H1 (cell line): ENCODE measurements around the gene NSL1. TPM values are rescaled to one million over a fixed set of nuclear protein-coding genes. Genes with fewer than 3 reads are reported as not detected.

Experiments
- CTCF ChIA-PET: fragments of 300-600 bp; sonication (Branson Sonifier 250); formaldehyde crosslinking; loops from one replicate; lab custom pipeline; 2021; ENCODE audit not compliant: partially characterized antibody; lab: Charles Lee
- POLR2A ChIA-PET: fragments of 300-600 bp; sonication (Branson Sonifier 250); formaldehyde crosslinking; loops from one replicate; lab custom pipeline; 2021; ENCODE audit warnings: inconsistent platforms; ENCODE audit not compliant: partially characterized antibody; lab: Charles Lee
- DNase-seq, 2 experiments: peaks; one replicate each; pipeline versions ENCODE4 v3.0.0 to v3.0.0-alpha.2; 2010 to 2022; ENCODE audit warnings: low spot score in 2 of 2, low read depth in 1 of 2, mixed read lengths in 1 of 2
- FAIRE-seq: peaks from 2 replicates; lab custom pipeline; 2011; peaks lifted over from hg19 to GRCh38; lab: Jason Lieb, UNC
- H2AFZ ChIP-seq: 2 replicates; pipeline ENCODE4 v1.8.1; 2012; ENCODE audit warnings: low read length, inconsistent platforms
- H2AK5ac ChIP-seq: 2 replicates; pipeline ENCODE4 v1.6.1; 2013; ENCODE audit warnings: low read depth, low read length
- H2BK120ac ChIP-seq: replicated peaks from 2 replicates; pipeline ENCODE3; 2013; ENCODE audit warnings: low read depth, low read length, inconsistent platforms
- H2BK12ac ChIP-seq: 2 replicates; pipeline ENCODE4 v1.6.1; 2013; ENCODE audit warnings: low read depth, low read length
- H2BK15ac ChIP-seq: 2 replicates; pipeline ENCODE4 v1.6.1; 2013; ENCODE audit warnings: low read length
- H2BK20ac ChIP-seq: 2 replicates; pipeline ENCODE4 v1.6.1; 2013; ENCODE audit warnings: low read length
- H2BK5ac ChIP-seq: 2 replicates; pipeline ENCODE4 v1.6.1; 2013; ENCODE audit warnings: low read depth, low read length
- H3K14ac ChIP-seq: 2 replicates; pipeline ENCODE4 v1.6.1; 2013; ENCODE audit warnings: inconsistent platforms; ENCODE audit not compliant: insufficient read length
- H3K18ac ChIP-seq: 2 replicates; pipeline ENCODE4 v1.6.1; 2013; ENCODE audit warnings: low read length; ENCODE audit errors: extremely low read depth
- H3K23ac ChIP-seq: 2 replicates; pipeline ENCODE4 v1.6.1; 2013; ENCODE audit warnings: inconsistent platforms; ENCODE audit not compliant: insufficient read length
- H3K23me2 ChIP-seq: 2 replicates; pipeline ENCODE4 v1.6.1; 2013; ENCODE audit warnings: low read depth, low read length
- H3K27ac ChIP-seq: 2 replicates; pipeline ENCODE4 v1.6.1; 2011; ENCODE audit warnings: low read depth, low read length, inconsistent platforms
- H3K27me3 ChIP-seq, 4 experiments: replicated peaks in 1 of 4; 1 replicate in 1 of 4; 2 replicates in 3 of 4; pipeline versions ENCODE4 v1.6.1 to v1.8.1; 2011 to 2013; ENCODE audit warnings: low read length in 3 of 4, mild to moderate bottlenecking in 3 of 4, inconsistent platforms in 2 of 4, mixed read lengths in 2 of 4, moderate library complexity in 1 of 4; ENCODE audit not compliant: control insufficient read depth in 3 of 4, insufficient read depth in 3 of 4; ENCODE audit errors: extremely low read depth in 1 of 4
- H3K36me3 ChIP-seq, 4 experiments: 2 replicates each; pipeline versions ENCODE4 v1.6.1 to v1.8.1; 2011 to 2013; ENCODE audit warnings: mild to moderate bottlenecking in 4 of 4, low read length in 3 of 4, moderate library complexity in 2 of 4, control low read depth in 1 of 4, inconsistent platforms in 1 of 4; ENCODE audit not compliant: insufficient read depth in 4 of 4, control insufficient read depth in 2 of 4
- H3K4ac ChIP-seq: replicated peaks from 2 replicates; pipeline ENCODE3; 2013; ENCODE audit warnings: low read length, low read depth, mixed read lengths, inconsistent platforms; ENCODE audit not compliant: insufficient read length
- H3K4me1 ChIP-seq, 4 experiments: replicated peaks in 1 of 4; 1 replicate in 1 of 4; 2 replicates in 3 of 4; pipeline versions ENCODE4 v1.6.1 to v1.8.1; 2011 to 2013; ENCODE audit warnings: low read length in 3 of 4, inconsistent platforms in 2 of 4, mixed read lengths in 1 of 4; ENCODE audit not compliant: insufficient read depth in 4 of 4, control insufficient read depth in 3 of 4
- H3K4me2 ChIP-seq, 2 experiments: 2 replicates each; pipeline versions ENCODE4 v1.6.1 to v1.8.1; 2011 to 2013; ENCODE audit warnings: low read depth in 2 of 2, low read length in 2 of 2, control low read depth in 1 of 2, inconsistent platforms in 1 of 2, mild to moderate bottlenecking in 1 of 2; ENCODE audit not compliant: insufficient read depth in 1 of 2
- H3K4me3 ChIP-seq, 4 experiments: fragments of 200-600, 300-600 bp in 1 of 4; sonication (generic), shearing (Covaris generic), sonication (Bioruptor Twin) in 1 of 4; 2 replicates each; pipeline versions ENCODE4 v1.5.1 to v1.8.1; 2011 to 2016; ENCODE audit warnings: low read length in 4 of 4, low read depth in 3 of 4, control low read depth in 2 of 4, inconsistent platforms in 2 of 4, mild to moderate bottlenecking in 2 of 4, mixed read lengths in 1 of 4, moderate library complexity in 1 of 4; ENCODE audit not compliant: insufficient read depth in 2 of 4; ENCODE audit errors: extremely low read depth in 1 of 4
- H3K56ac ChIP-seq: replicated peaks from 2 replicates; pipeline ENCODE3; 2013; ENCODE audit warnings: low read depth, mild to moderate bottlenecking, mixed read lengths, low read length, inconsistent platforms; ENCODE audit not compliant: insufficient read length
- H3K79me1 ChIP-seq: 2 replicates; pipeline ENCODE4 v1.6.1; 2013; ENCODE audit warnings: low read depth, low read length, control low read depth
- H3K79me2 ChIP-seq, 2 experiments: 2 replicates each; pipeline versions ENCODE4 v1.6.1 to v1.8.1; 2012 to 2013; ENCODE audit warnings: low read length in 2 of 2, mild to moderate bottlenecking in 2 of 2, inconsistent platforms in 1 of 2; ENCODE audit not compliant: insufficient read depth in 2 of 2, control insufficient read depth in 1 of 2
- H3K9ac ChIP-seq, 4 experiments: replicated peaks in 1 of 4; 1 replicate in 1 of 4; 2 replicates in 3 of 4; pipeline versions ENCODE4 v1.6.1 to v1.8.1; 2011 to 2013; ENCODE audit warnings: low read depth in 3 of 4, low read length in 3 of 4, control low read depth in 2 of 4, mild to moderate bottlenecking in 2 of 4, moderate library complexity in 2 of 4, inconsistent platforms in 1 of 4; ENCODE audit errors: extremely low read depth in 1 of 4
- H3K9me3 ChIP-seq, 2 experiments: 2 replicates each; pipeline versions ENCODE4 v1.6.1 to v1.8.1; 2012 to 2013; ENCODE audit warnings: mild to moderate bottlenecking in 2 of 2, moderate library complexity in 2 of 2, control low read depth in 1 of 2, inconsistent platforms in 1 of 2, low read depth in 1 of 2, low read length in 1 of 2, mixed read lengths in 1 of 2; ENCODE audit not compliant: insufficient read depth in 2 of 2
- H4K20me1 ChIP-seq, 2 experiments: replicated peaks in 1 of 2; 2 replicates each; pipeline versions ENCODE3 to v1.8.1; 2011 to 2013; ENCODE audit warnings: inconsistent platforms in 2 of 2, low read length in 2 of 2, mild to moderate bottlenecking in 1 of 2; ENCODE audit not compliant: insufficient read depth in 2 of 2, control insufficient read depth in 1 of 2
- H4K5ac ChIP-seq: 2 replicates; pipeline ENCODE4 v1.6.1; 2013; ENCODE audit warnings: low read length, low read depth, mixed read lengths, inconsistent platforms; ENCODE audit not compliant: insufficient read length
- H4K8ac ChIP-seq: 2 replicates; pipeline ENCODE4 v1.8.0; 2013; ENCODE audit warnings: mild to moderate bottlenecking, moderate library complexity, low read length, inconsistent platforms; ENCODE audit not compliant: insufficient read depth; ENCODE audit errors: extremely low read depth
- H4K91ac ChIP-seq: replicated peaks from 2 replicates; pipeline ENCODE3; 2013; ENCODE audit warnings: low read length, mixed read lengths, inconsistent platforms; ENCODE audit not compliant: insufficient read length
- CREB1 ChIP-seq: IDR thresholded peaks from 2 replicates; pipeline ENCODE4 v1.6.1; 2012; ENCODE audit warnings: inconsistent platforms
- GTF2F1 ChIP-seq: IDR thresholded peaks from 2 replicates; pipeline ENCODE4 v1.6.1; 2012; ENCODE audit warnings: low read depth, low read length, improper control_type of control experiment, borderline replicate concordance
- PHF8 ChIP-seq: fragments of 200-600 bp; sonication (generic); conservative IDR thresholded peaks from 2 replicates; pipeline ENCODE4 v1.7.1; 2012; ENCODE audit warnings: low read depth, mild to moderate bottlenecking, inconsistent platforms, low read length, moderate library complexity
- POLR2A ChIP-seq, 2 experiments: IDR thresholded peaks; 1 replicate in 1 of 2; 2 replicates in 1 of 2; pipeline ENCODE4 v1.6.1; 2011; ENCODE audit warnings: low read depth in 2 of 2, low read length in 2 of 2, mild to moderate bottlenecking in 2 of 2; ENCODE audit errors: control extremely low read depth in 1 of 2
- POLR2AphosphoS5 ChIP-seq: IDR thresholded peaks from 2 replicates; pipeline ENCODE4 v1.6.1; 2011; ENCODE audit warnings: low read depth, low read length
- SP1 ChIP-seq: IDR thresholded peaks from 2 replicates; pipeline ENCODE4 v1.6.1; 2011; ENCODE audit warnings: low read depth, low read length
- SRF ChIP-seq: IDR thresholded peaks from 2 replicates; pipeline ENCODE4 v1.6.1; 2011; ENCODE audit warnings: mild to moderate bottlenecking, low read depth, low read length, moderate library complexity
- ZNF274 ChIP-seq: IDR thresholded peaks from 2 replicates; pipeline ENCODE4 v1.7.0; 2012; ENCODE audit warnings: low read length, borderline replicate concordance; ENCODE audit errors: extremely low read depth
- whole genome bisulfite sequencing, 2 experiments: shearing (Covaris generic) in 1 of 2; methylation state at CpG; one replicate each; pipeline versions ENCODE4 v1.1.6 to v1.1.7; 2013 to 2015; ENCODE audit warnings: low lambda C conversion rate in 2 of 2, mixed read lengths in 2 of 2, inconsistent platforms in 1 of 2, low coverage in 1 of 2, missing lambda C conversion rate in 1 of 2; ENCODE audit not compliant: insufficient replicate concordance in 2 of 2, insufficient coverage in 1 of 2, insufficient read length in 1 of 2; ENCODE audit errors: extremely low coverage in 1 of 2, missing lambda C conversion rate in 1 of 2; 5-methylcytosine and 5-hydroxymethylcytosine counted together
- polyA plus RNA-seq, 7 experiments: library from polyadenylated mRNA; depleted of rRNA in 3 of 7; stranded (reverse) in 5 of 7; unstranded in 2 of 7; fragments of >200 nt in 5 of 7; fragments of 200-250 nt in 2 of 7; gene quantifications; 1 replicate in 5 of 7; 2 replicates in 1 of 7; 4 replicates in 1 of 7; pipeline versions ENCODE4 v1.2.1 to v1.2.3, GENCODE V29; 2011 to 2013; ENCODE audit warnings: missing spikeins in 2 of 7, mixed read lengths in 2 of 7
- total RNA-seq: library from RNA; stranded (reverse); fragmentation: NEBNext Ultra II Directional; extraction: Animal tissue kit (Norgen Biotek cat#: 25700); gene quantifications from 2 replicates; pipeline ENCODE4 v1.2.1, GENCODE V29; 2021

The NSL1 gene
- total and polyA plus RNA-seq, 2 of the 8 experiments (the other 6 are each of a cell fraction or from before 2014, with no cell fraction given), result 25.4 to 51.7 TPM

GRCh38 chr1:212731630-212732029, 59.9 kb downstream of the NSL1 start:
- CTCF ChIA-PET, result interaction anchor here (0.8 to 1.2 kb wide), 4 partner anchors 16 to 274 kb away, joined by 3 to 4 read pairs (median 3); no protein-coding TSS in a partner anchor
- H3K9ac ChIP-seq, result no peak overlapping the region
- H3K14ac ChIP-seq, result no peak overlapping the region
- no peak overlapping the region for H2AK5ac ChIP-seq
- no peaks in the 10 kb centered on the region for H3K27me3 ChIP-seq
- H2BK15ac ChIP-seq, result no peak overlapping the region
- H2BK12ac ChIP-seq, result no peak overlapping the region
- H3K9me3 ChIP-seq, result 0 out of 4 replicates have a peak, but pooled peaks cover 0 to 1% of the 10 kb centered on the region in 2 experiments
- POLR2A ChIA-PET, result interaction anchor here (1.0 to 2.0 kb wide), 3 partner anchors 9 to 66 kb away, joined by 3 to 5 read pairs (median 4); no protein-coding TSS in a partner anchor
- H4K20me1 ChIP-seq, result no peaks in the 10 kb centered on the region
- no peak for DNase-seq
- no peak overlapping the region for H2BK5ac ChIP-seq
- FAIRE-seq, result no peak
- H3K23ac ChIP-seq, result no peak overlapping the region
- H3K4me2 ChIP-seq, result no peak overlapping the region
- 90% methylated on average over 1 of the region's 1 CpG; no CpG with 5 or more reads in 1 of the 2 experiments for WGBS, 2 experiments
- no peak overlapping the region for H2BK20ac ChIP-seq
- no peak overlapping the region for H3K27ac ChIP-seq
- H3K79me1 ChIP-seq, result no peaks in the 10 kb centered on the region
- no peak overlapping the region for H4K91ac ChIP-seq
- no peak overlapping the region for H3K18ac ChIP-seq
- H4K8ac ChIP-seq, result no peak overlapping the region
- H3K36me3 ChIP-seq, result no peaks in the 10 kb centered on the region
- no peak overlapping the region for H3K56ac ChIP-seq
- no peak overlapping the region for H4K5ac ChIP-seq
- H2AFZ ChIP-seq, result no peak overlapping the region
- H3K4me1 ChIP-seq, result no peaks in the 10 kb centered on the region
- no peak overlapping the region for H3K4ac ChIP-seq
- H3K4me3 ChIP-seq, result no peak overlapping the region
- no peaks in the 10 kb centered on the region for H3K23me2 ChIP-seq
- H2BK120ac ChIP-seq, result no peak overlapping the region
- 0 out of 4 replicates have a peak, but pooled peaks cover 0 to 3% of the 10 kb centered on the region in 2 experiments for H3K79me2 ChIP-seq
- TF ChIP-seq POLR2A (IDR thresholded peaks at IDR 0.05; ENCODE audit: control extremely low read depth in 1 of 2, low read depth in 2 of 2, low read length in 2 of 2), result no peak
- TF ChIP-seq GTF2F1, result no peak
- no peak for TF ChIP-seq POLR2AphosphoS5
- no peak for TF ChIP-seq SRF
- no peak for TF ChIP-seq PHF8
- TF ChIP-seq SP1, result no peak
- no peak for TF ChIP-seq ZNF274
- TF ChIP-seq CREB1, result no peak
